ENCODE results near the gene DGKQ.

DNA sequence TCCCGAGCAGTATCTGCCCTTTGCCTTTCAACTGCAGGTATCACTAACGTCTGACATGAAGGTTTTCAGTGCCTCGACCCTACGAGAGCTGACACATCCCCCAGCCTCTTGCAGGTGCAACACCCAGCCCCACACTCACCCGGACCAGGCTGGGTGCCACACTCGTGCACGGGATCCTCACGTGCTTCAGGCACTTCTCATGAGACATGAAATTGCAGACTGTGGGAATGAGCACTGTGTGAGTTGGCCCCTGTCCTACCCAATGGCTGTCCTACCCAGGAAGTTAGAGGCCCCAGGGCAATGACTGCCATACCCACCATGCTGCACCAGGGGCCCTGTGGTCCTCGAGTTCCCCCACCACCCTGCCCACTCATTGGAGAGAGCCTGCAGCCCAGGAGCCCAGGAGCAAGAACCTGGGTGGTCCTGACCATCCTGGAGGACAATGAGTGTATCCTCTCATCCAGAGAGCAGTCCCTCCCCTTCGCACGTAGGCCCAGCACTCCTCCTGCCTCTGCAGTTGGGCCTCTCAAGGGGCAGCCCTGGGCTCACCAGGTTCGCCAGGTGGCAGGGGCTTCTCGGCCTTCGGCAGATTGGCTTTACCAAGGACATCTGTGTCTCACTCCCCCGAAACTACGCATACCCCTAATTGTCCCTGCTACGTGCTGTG is 2.4 kb downstream of the DGKQ start:
- TF ChIP-seq, protein P1, sequence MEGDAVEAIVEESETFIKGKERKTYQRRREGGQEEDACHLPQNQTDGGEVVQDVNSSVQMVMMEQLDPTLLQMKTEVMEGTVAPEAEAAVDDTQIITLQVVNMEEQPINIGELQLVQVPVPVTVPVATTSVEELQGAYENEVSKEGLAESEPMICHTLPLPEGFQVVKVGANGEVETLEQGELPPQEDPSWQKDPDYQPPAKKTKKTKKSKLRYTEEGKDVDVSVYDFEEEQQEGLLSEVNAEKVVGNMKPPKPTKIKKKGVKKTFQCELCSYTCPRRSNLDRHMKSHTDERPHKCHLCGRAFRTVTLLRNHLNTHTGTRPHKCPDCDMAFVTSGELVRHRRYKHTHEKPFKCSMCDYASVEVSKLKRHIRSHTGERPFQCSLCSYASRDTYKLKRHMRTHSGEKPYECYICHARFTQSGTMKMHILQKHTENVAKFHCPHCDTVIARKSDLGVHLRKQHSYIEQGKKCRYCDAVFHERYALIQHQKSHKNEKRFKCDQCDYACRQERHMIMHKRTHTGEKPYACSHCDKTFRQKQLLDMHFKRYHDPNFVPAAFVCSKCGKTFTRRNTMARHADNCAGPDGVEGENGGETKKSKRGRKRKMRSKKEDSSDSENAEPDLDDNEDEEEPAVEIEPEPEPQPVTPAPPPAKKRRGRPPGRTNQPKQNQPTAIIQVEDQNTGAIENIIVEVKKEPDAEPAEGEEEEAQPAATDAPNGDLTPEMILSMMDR (IDR thresholded peaks at IDR 0.05): no peak
- TF ChIP-seq RAD21 (IDR thresholded peaks at IDR 0.05; ENCODE audit: low read length): no peak
- no peak for TF ChIP-seq EP300 (IDR thresholded peaks at IDR 0.05; ENCODE audit: borderline replicate concordance in 1 of 2, low read depth in 1 of 2, low read length in 1 of 2)
- no peak for TF ChIP-seq TEAD4 (IDR thresholded peaks at IDR 0.05; ENCODE audit: borderline replicate concordance, insufficient read depth)
- TF ChIP-seq, protein P2, sequence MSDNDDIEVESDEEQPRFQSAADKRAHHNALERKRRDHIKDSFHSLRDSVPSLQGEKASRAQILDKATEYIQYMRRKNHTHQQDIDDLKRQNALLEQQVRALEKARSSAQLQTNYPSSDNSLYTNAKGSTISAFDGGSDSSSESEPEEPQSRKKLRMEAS (IDR thresholded peaks at IDR 0.05; ENCODE audit: low read depth): no peak
- TF ChIP-seq RFX5 (IDR thresholded peaks at IDR 0.05; ENCODE audit: low read length): no peak
- no peak for TF ChIP-seq ELF1 (IDR thresholded peaks at IDR 0.05)
- no peak for TF ChIP-seq TAF1 (IDR thresholded peaks at IDR 0.05; ENCODE audit: borderline replicate concordance, low read depth, low read length)
- no peak for TF ChIP-seq RCOR1 (IDR thresholded peaks at IDR 0.05; ENCODE audit: low read length)
- TF ChIP-seq CHD2 (IDR thresholded peaks at IDR 0.05; ENCODE audit: low read length, partially characterized antibody): no peak
- no peak for TF ChIP-seq SMC3 (IDR thresholded peaks at IDR 0.05; ENCODE audit: low read depth, low read length)
- TF ChIP-seq, protein P3, sequence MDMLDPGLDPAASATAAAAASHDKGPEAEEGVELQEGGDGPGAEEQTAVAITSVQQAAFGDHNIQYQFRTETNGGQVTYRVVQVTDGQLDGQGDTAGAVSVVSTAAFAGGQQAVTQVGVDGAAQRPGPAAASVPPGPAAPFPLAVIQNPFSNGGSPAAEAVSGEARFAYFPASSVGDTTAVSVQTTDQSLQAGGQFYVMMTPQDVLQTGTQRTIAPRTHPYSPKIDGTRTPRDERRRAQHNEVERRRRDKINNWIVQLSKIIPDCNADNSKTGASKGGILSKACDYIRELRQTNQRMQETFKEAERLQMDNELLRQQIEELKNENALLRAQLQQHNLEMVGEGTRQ (IDR thresholded peaks at IDR 0.05; ENCODE audit: borderline replicate concordance, low read depth, low read length): no peak
